ENCODE results near the gene PRKG1. TPM values are rescaled to one million over a fixed set of nuclear protein-coding genes. Genes with fewer than 3 reads are reported as not detected.

The PRKG1 gene
- polyA plus RNA-seq, 1 donor (not counting 4 experiments of a cell fraction or from before 2014, with no cell fraction given) = 0.24 TPM

DNA sequence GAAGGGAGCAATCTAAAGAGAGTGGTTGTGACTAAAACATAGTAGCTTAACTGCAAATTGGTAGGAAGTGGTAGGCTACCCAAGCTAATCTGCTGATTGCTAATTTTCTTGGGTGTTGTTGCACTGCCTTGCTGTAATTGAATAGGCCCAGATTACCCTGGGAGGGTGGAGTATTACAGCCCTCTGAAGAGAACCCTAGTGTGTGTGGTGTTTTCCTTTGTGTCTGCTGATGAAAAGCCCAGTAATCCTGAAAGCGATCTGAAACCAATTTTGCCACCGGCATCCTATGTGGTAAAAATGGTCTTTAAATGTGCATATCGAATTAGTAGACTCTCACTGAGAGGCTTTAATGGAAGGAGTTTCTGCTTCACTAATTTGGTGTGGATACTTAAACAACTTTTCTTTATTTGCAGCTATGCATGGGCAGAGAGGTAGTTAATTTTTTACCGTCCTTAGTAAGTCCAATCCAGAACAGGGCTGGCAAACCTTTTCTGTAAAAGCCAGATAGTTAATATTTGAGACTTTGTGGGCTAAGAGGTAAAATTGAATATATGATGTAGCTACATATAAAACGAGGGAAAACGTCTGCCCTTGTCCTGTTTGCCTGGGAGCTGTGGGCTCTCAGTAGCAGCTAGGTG is 532.7 kb downstream of the PRKG1 start:
- no peaks in the 10 kb centered on the region for H3K9me3 ChIP-seq (ENCODE audit: control insufficient read depth, low read depth, low read length)
- TF ChIP-seq, protein P1, sequence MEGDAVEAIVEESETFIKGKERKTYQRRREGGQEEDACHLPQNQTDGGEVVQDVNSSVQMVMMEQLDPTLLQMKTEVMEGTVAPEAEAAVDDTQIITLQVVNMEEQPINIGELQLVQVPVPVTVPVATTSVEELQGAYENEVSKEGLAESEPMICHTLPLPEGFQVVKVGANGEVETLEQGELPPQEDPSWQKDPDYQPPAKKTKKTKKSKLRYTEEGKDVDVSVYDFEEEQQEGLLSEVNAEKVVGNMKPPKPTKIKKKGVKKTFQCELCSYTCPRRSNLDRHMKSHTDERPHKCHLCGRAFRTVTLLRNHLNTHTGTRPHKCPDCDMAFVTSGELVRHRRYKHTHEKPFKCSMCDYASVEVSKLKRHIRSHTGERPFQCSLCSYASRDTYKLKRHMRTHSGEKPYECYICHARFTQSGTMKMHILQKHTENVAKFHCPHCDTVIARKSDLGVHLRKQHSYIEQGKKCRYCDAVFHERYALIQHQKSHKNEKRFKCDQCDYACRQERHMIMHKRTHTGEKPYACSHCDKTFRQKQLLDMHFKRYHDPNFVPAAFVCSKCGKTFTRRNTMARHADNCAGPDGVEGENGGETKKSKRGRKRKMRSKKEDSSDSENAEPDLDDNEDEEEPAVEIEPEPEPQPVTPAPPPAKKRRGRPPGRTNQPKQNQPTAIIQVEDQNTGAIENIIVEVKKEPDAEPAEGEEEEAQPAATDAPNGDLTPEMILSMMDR (optimal IDR thresholded peaks at IDR 0.05 in 1 of 3, IDR thresholded peaks at IDR 0.05 in 1 of 3, conservative IDR thresholded peaks at IDR 0.05 in 1 of 3; ENCODE audit: extremely low read depth in 1 of 3, insufficient read depth in 2 of 3, low read length in 3 of 3) = no peak
- TF ChIP-seq EZH2 (IDR thresholded peaks at IDR 0.05; ENCODE audit: low read length) = no peak

GRCh38 chr10:51607463-51607835 is 533.2 kb downstream of the PRKG1 start:
- FAIRE-seq (no peak), DNase-seq (ENCODE audit: low read depth, low spot score) (no peak)
- Histone ChIP-seq H3K4me3 (ENCODE audit: control insufficient read depth in 2 of 3, extremely low read depth in 1 of 3, insufficient read depth in 2 of 3, low read depth in 1 of 3, low read length in 3 of 3) (no peak overlapping the region), H3K27ac (ENCODE audit: control insufficient read depth, insufficient read depth, low read length) (no peak overlapping the region), H3K4me2 (ENCODE audit: control insufficient read depth, extremely low read depth, insufficient read depth, low read depth, low read length) (no peak overlapping the region), H3K9me1 (ENCODE audit: control insufficient read depth, extremely low read depth, insufficient read depth, low read length) (no peaks in the 10 kb centered on the region), H2AFZ (ENCODE audit: control insufficient read depth, low read length) (no peak overlapping the region), H3K9ac (ENCODE audit: control insufficient read depth, extremely low read depth, insufficient read depth, low read length) (no peak overlapping the region), H3K4me1 (ENCODE audit: control insufficient read depth, extremely low read depth, insufficient read depth, low read length) (no peaks in the 10 kb centered on the region), H4K20me1 (ENCODE audit: control insufficient read depth, extremely low read depth, insufficient read depth, low read length) (no peaks in the 10 kb centered on the region), H3K79me2 (ENCODE audit: control insufficient read depth, insufficient read depth, low read length) (no peaks in the 10 kb centered on the region), H3K36me3 (ENCODE audit: control insufficient read depth in 2 of 2, extremely low read depth in 1 of 2, insufficient read depth in 2 of 2, low read length in 2 of 2) (no peaks in the 10 kb centered on the region), H3K27me3 (ENCODE audit: control insufficient read depth, extremely low read depth, insufficient read depth, low read length) (no peaks in the 10 kb centered on the region), H3K9me3 (ENCODE audit: control insufficient read depth, low read depth, low read length) (no peaks in the 10 kb centered on the region)
- dilution Hi-C loops (cut with MboI; ENCODE audit: extremely low pct_ligation_motif_present, low sequenced_read_pairs) = no loop called here
- no peak for TF ChIP-seq EZH2 (IDR thresholded peaks at IDR 0.05; ENCODE audit: low read length)
- TF ChIP-seq, protein P1 (optimal IDR thresholded peaks at IDR 0.05 in 1 of 3, IDR thresholded peaks at IDR 0.05 in 1 of 3, conservative IDR thresholded peaks at IDR 0.05 in 1 of 3; ENCODE audit: extremely low read depth in 1 of 3, insufficient read depth in 2 of 3, low read length in 3 of 3) = no peak

More for the DNA sequence above, 532.7 kb downstream of the PRKG1 start:
- no peaks in the 10 kb centered on the region for H3K27me3 ChIP-seq (ENCODE audit: control insufficient read depth, extremely low read depth, insufficient read depth, low read length)
- no peaks in the 10 kb centered on the region for H3K79me2 ChIP-seq (ENCODE audit: control insufficient read depth, insufficient read depth, low read length)
- no peak overlapping the region for H3K4me2 ChIP-seq (ENCODE audit: control insufficient read depth, extremely low read depth, insufficient read depth, low read depth, low read length)
- H2AFZ ChIP-seq (ENCODE audit: control insufficient read depth, low read length) = no peak overlapping the region
- no peak overlapping the region for H3K9ac ChIP-seq (ENCODE audit: control insufficient read depth, extremely low read depth, insufficient read depth, low read length)
- FAIRE-seq (no peak), DNase-seq (ENCODE audit: low read depth, low spot score) (no peak)
- no peak overlapping the region for H3K4me3 ChIP-seq (ENCODE audit: control insufficient read depth in 2 of 3, extremely low read depth in 1 of 3, insufficient read depth in 2 of 3, low read depth in 1 of 3, low read length in 3 of 3)
- no peaks in the 10 kb centered on the region for H3K9me1 ChIP-seq (ENCODE audit: control insufficient read depth, extremely low read depth, insufficient read depth, low read length)
- H3K27ac ChIP-seq (ENCODE audit: control insufficient read depth, insufficient read depth, low read length) = no peak overlapping the region
- dilution Hi-C loops (cut with MboI; ENCODE audit: extremely low pct_ligation_motif_present, low sequenced_read_pairs) = no loop called here
- no peaks in the 10 kb centered on the region for H3K4me1 ChIP-seq (ENCODE audit: control insufficient read depth, extremely low read depth, insufficient read depth, low read length)
- H4K20me1 ChIP-seq (ENCODE audit: control insufficient read depth, extremely low read depth, insufficient read depth, low read length) = no peaks in the 10 kb centered on the region
- H3K36me3 ChIP-seq (ENCODE audit: control insufficient read depth in 2 of 2, extremely low read depth in 1 of 2, insufficient read depth in 2 of 2, low read length in 2 of 2) = no peaks in the 10 kb centered on the region

Measured in keratinocyte (primary cell).